HepG2 (cell line): ENCODE data around the gene STX5. TPM values are rescaled to one million over a fixed set of nuclear protein-coding genes. Genes with fewer than 3 reads are reported as not detected.
A peak's percentile ranks its signal among the peaks of the same experiment; 100 is the strongest.

Experiments
- GLMP ChIP-seq: sonication (generic); formaldehyde crosslinking; IDR thresholded peaks from 2 replicates; pipeline ENCODE4 v1.9.0; 2021; ENCODE audit warnings: missing genetic modification reagents, mild to moderate bottlenecking, borderline replicate concordance
- HOMEZ ChIP-seq: IDR thresholded peaks from 2 replicates; pipeline ENCODE4 v1.6.1; 2016; ENCODE audit warnings: low read depth
- SATB2 ChIP-seq: sonication (generic); formaldehyde crosslinking; IDR thresholded peaks from 2 replicates; pipeline ENCODE4 v1.5.0; 2020; ENCODE audit warnings: missing genetic modification reagents
- SP140L ChIP-seq: sonication (generic); formaldehyde crosslinking; IDR thresholded peaks from 2 replicates; pipeline ENCODE4 v1.4.0; 2020; ENCODE audit warnings: missing genetic modification reagents, borderline replicate concordance
- SP2 ChIP-seq: sonication (generic); formaldehyde crosslinking; IDR thresholded peaks from 2 replicates; pipeline ENCODE4 v1.5.1; 2020; ENCODE audit warnings: mild to moderate bottlenecking, missing genetic modification reagents
- SP4 ChIP-seq: sonication (generic); formaldehyde crosslinking; IDR thresholded peaks from 2 replicates; pipeline ENCODE4 v1.8.1; 2023; ENCODE audit warnings: mild to moderate bottlenecking, missing genetic modification reagents
- THAP7 ChIP-seq: sonication (generic); formaldehyde crosslinking; IDR thresholded peaks from 2 replicates; pipeline ENCODE4 v1.8.1; 2023; ENCODE audit warnings: mild to moderate bottlenecking, missing genetic modification reagents
- TOE1 ChIP-seq: sonication (generic); formaldehyde crosslinking; IDR thresholded peaks from 2 replicates; pipeline ENCODE4 v1.4.0; 2020; ENCODE audit warnings: mild to moderate bottlenecking, missing genetic modification reagents
- ZBTB4 ChIP-seq: sonication (generic); formaldehyde crosslinking; IDR thresholded peaks from 2 replicates; pipeline ENCODE4 v1.4.0; 2020; ENCODE audit warnings: missing genetic modification reagents, mild to moderate bottlenecking, borderline replicate concordance
- ZNF318 ChIP-seq: sonication (generic); formaldehyde crosslinking; IDR thresholded peaks from 2 replicates; pipeline ENCODE4 v1.4.0; 2020; ENCODE audit warnings: mild to moderate bottlenecking, missing genetic modification reagents
- polyA plus RNA-seq, 8 experiments: library from polyadenylated mRNA; depleted of rRNA in 3 of 8; stranded (reverse) in 7 of 8; unstranded in 1 of 8; fragments of >200 nt; fragmentation: Illumina TruSeq in 4 of 8; extraction: Trizol in 4 of 8; gene quantifications; 2 replicates each; pipeline versions ENCODE4 v1.2.1 to v1.2.3, GENCODE V29; 2011 to 2016; ENCODE audit warnings: low read depth in 4 of 8, missing spikeins in 1 of 8, mixed read lengths in 1 of 8; ENCODE audit not compliant: insufficient read depth in 1 of 8
- total RNA-seq, 5 experiments: library from RNA; depleted of rRNA; stranded (reverse); fragments of >200 nt; fragmentation: Illumina TruSeq; extraction: Trizol; gene quantifications; 2 replicates each; pipeline ENCODE4 v1.2.3, GENCODE V29; 2016; ENCODE audit warnings: low read depth in 1 of 5

STX5 gene
- total and polyA plus RNA-seq, 2 of the 13 experiments (the other 11 are each of a cell fraction or from before 2014, with no cell fraction given), result 26.9 to 30.0 TPM

GRCh38 chr11:62855571-62856332 lies 23.9 kb upstream of the STX5 start (continued):
- peak; percentile 73; the same call in 1 of the 2 replicates for TF ChIP-seq GLMP (CRISPR knock-in tag)
- peak; percentile 43 for TF ChIP-seq HOMEZ
- TF ChIP-seq THAP7 (CRISPR knock-in tag), result peak; percentile 88
- TF ChIP-seq SP4, result peak; percentile 94
- TF ChIP-seq SP140L (CRISPR knock-in tag), result peak; percentile 24; the same call in 1 of the 2 replicates
- TF ChIP-seq TOE1, result peak; percentile 90; the same call in 1 of the 2 replicates
- TF ChIP-seq ZBTB4 (CRISPR knock-in tag), result 0 out of 2 replicates have a peak, but pooled peaks have one; percentile 32
- TF ChIP-seq ZNF318 (CRISPR knock-in tag), result peak; percentile 81; the same call in 1 of the 2 replicates
- TF ChIP-seq SP2, result no peak; the same call in 1 of the 2 replicates
- TF ChIP-seq SATB2 (CRISPR knock-in tag), result peak; percentile 98
